Globus pallidus (tissue), 1 donor: Measurements from ENCODE around the gene KIZ.

Source experiments
- DNase-seq: peaks from one replicate; pipeline ENCODE4 v3.0.0-alpha.2; 2015; ENCODE audit warnings: low spot score

The KIZ gene, protein sequence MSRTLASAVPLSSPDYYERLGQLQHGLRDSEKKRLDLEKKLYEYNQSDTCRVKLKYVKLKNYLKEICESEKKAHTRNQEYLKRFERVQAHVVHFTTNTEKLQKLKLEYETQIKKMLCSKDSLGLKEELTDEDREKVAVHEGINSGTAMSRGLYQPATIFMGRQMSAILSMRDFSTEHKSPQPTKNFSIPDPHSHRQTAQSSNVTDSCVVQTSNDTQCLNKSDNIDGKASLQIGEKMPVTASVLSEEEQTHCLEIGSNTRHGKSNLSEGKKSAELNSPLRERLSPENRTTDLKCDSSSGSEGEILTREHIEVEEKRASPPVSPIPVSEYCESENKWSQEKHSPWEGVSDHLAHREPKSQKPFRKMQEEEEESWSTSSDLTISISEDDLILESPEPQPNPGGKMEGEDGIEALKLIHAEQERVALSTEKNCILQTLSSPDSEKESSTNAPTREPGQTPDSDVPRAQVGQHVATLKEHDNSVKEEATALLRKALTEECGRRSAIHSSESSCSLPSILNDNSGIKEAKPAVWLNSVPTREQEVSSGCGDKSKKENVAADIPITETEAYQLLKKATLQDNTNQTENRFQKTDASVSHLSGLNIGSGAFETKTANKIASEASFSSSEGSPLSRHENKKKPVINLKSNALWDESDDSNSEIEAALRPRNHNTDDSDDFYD

DNA sequence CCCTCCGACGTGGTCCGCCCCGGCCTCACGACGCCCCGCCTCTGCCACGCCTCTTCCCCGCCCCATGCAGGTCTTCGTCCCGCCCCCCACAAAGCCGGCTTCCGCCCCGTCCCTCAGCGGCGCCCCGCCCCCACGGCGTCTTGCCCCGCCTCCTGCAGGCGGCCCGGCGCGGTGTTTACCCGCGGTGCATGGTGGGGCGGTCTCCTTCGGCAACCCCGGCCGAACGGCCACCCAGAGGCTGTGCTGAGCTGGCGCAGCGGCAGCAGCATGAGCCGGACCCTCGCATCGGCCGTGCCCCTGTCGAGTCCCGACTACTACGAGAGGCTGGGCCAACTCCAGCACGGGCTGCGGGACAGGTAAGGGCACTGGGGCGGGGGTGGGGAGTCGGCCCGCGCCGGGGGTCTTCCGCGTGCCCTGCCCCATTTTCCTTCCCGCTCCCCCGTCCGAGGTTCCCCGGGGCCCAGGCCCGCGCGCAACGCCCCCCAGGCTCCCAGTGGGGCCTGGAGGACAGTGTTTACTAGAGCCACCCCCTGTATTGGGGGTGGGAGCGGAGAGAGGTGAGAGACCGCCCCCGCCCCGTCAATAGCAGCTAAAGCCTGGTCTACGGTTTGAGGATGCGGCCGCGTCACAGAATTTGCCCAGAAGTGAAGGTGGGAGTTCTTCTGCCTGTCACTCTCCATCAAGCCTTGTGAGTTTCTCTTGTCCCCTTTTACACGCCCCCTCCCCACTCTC is at the start of gene KIZ:
KIZ (plus strand) TSS at position 234 of the 732 bp plus-strand sequence; CDS start at position 268, 34 bp downstream.
- peak; percentile 95 for DNase-seq

- no peak for DNase-seq
These were observed 48.0 kb upstream of the KIZ start for GRCh38 chr20:21077809-21078345.

DNA sequence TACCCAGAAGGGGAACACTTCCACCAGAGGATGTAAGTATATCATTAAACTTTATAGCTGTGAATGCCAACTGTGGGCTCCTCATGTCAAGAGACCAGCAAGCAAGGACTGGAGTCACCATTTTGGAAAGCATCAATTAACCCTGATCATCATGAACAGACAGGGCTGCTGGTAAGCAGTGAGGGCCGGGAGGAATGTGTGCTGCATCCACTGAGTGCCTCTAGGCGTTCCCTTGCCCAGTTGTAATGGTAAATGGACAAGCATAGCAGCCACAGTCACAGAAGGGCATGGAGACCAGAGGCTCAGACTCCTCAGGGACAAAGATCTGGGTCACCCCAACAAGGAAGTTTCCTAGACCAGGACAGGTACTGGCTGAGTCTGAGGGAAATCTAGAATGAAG is 43.3 kb upstream of the KIZ start:
- no peak for DNase-seq

GRCh38 chr20:21083825-21084325 is 42.0 kb upstream of the KIZ start:
- DNase-seq: no peak

DNA sequence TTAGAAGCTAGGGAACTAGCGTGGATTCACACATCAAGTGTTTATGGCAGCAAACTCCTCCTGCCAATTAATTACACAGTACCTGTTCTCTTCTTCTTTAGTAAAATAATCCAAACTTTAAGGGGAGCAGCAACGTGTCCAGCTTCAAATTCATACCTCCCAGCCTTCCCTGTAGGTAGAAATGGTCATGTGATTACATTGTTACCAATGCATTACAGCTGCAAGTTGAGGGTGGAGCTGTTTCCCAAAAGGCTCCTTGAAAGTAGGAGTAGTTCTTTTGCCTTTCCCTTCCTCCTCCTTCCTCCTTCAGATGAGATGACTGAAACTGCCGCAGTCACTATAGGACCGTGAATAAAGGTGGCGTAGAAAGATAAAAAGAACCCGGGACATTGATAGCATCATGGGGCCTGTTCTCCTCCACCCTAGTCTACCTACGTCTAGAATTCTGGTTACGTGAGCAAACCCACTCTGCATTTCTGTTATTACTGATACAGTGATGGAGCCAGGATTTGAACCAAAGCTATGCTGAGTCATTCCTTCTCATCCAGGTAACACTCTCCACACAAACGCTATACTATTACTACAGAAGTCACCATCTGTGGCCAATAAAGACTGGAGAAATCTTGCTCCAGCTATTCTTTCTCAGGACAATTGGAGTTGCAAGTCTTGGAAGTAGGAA is 37.9 kb upstream of the KIZ start:
- no peak for DNase-seq

DNA sequence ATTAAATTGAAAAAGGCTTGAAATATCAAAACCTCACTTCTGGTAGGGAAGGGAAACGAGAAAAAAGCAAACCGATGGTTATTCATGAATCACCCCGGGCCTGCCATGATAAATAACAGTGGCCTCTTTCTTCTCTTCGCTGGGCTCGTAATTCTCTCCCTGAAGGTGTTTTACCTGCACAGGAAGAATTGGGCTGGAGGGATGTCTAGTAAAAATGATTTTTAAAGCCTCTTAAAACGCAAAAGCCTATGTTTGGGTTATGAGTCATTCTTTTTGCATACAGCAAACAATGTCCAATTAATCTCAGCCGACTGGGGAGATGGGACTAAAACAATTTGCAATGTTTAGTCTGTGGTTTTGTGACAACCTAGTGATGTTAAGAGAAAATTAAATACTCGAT is 36.5 kb upstream of the KIZ start:
- no peak for DNase-seq

DNA sequence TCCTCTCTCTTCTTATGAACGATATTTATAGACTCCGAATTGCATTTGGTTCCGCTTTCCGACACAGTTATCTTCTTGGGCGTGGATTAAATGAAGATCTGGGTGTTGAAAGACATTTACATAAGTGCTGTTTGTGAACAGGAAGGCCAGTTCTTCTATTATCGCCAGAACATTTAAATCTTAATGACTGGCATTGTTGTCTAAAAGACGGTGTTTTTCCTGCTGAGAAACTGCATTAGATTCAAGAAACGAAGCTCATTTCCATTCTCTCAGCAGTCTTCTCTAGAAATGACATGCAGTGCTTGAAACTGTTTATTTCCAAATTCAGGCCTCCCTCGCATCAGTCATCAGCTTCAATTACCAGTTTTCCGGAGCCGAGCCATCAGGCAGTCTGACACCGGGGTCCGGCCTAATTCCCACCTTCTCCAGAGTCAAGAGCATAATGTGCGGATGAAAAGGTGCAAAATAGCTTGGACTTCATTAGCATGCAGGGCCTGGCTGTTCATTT is 35.7 kb upstream of the KIZ start:
- peak; percentile 53 for DNase-seq

GRCh38 chr20:21090721-21091120 is 35.2 kb upstream of the KIZ start:
- no peak for DNase-seq

- no peak for DNase-seq
These were observed 33.1 kb upstream of the KIZ start for GRCh38 chr20:21092806-21093205.

DNA sequence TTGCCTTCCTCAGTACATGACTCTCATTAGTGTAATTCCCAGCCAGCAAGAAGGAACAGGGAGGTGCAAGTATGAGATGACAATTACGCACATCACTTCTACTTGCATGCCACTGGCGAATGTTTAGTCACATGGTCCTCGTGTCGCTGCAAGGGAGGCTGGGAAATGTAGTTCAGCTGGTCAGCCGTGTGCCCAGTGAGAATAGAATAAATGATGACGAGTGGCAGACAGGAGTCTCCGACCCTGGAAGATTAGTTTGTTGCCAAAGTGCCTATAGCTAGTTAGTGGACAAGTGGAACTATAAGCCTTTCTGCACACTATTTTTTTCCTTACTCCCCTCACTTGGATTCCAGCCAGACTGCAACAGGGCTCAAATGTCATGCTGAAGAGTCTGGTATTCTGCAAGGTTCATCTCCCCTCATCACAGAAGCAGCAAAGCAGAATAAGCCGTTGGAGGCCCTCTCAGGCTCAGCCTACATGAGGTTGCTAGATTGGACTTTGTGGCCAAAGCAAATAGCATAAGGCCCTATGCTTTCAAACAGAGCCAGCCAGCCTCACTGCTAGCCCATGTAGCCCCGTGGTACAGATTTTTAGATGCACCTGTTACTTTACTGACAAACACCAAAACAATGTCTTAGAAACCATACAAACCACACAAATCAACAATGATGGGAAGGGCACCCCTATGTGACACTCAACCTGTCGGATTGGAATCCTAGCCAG is 29.4 kb upstream of the KIZ start:
- peak; percentile 80 for DNase-seq

DNA sequence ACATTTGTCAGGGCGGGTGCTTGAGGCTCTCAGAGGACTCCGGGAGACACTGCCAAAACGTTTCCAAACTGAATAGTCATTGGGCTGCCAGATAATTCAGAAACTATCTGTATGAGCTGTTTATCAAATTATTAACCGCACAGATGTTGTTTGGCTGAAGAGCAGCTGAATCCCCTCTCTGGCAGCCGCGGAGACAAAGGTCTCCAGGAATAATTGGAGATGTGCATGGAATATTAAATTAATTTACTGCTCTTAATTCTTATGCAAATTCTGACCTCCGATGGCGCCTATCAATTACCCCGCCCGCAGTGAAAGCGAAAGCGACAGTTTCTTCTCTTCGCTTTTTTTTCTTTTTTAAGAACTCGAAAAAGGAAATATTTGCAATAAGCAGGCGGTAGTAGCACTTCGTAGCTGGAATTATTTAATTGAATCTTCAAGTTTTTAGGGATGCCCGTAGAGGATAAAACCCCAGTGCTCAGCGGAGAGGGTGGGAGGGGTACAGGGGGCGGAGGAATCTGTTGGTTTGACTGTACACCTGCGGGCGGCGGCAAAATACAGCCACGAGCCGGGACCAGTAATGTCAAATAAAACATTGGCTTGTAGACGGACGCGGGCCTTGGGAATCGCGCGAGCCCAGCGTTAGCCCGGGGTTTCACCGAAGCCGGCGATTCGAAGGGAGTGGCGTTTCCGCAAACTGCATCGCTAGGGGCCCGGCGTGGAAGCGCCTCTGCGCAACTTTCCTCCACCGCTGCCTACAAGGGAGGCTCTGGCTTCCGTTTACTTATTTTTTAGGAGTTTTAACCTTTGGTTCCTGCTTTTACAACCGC is 25.9 kb upstream of the KIZ start:
- DNase-seq: peak; percentile 49

- DNase-seq: peak; percentile 39
These were observed 25.1 kb upstream of the KIZ start for GRCh38 chr20:21100578-21101452.

DNA sequence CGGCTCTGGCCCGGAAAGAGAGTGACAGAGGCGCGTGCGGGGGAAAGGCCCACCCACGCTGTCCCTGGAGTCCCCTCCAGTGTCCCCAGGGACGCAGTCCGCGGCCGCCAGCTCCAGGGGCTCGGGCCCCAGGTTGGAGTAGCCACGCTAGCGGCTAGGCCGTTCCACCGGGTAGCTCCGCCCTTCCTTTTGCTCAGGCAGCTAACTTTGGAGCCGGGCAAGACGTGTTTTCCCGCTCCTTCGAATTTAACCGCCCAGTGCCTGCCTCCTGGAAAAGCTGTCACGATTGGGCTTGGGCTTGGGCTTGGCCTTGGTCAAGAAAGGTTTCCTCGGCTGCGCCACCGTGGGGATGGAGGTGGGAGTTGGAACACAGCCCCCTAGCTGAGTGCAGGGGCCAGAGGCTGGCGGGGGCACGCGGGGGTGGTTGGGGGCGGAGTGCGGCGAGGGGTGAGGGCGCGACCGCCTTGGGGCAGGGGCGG is 24.4 kb upstream of the KIZ start:
- DNase-seq: no peak

DNA sequence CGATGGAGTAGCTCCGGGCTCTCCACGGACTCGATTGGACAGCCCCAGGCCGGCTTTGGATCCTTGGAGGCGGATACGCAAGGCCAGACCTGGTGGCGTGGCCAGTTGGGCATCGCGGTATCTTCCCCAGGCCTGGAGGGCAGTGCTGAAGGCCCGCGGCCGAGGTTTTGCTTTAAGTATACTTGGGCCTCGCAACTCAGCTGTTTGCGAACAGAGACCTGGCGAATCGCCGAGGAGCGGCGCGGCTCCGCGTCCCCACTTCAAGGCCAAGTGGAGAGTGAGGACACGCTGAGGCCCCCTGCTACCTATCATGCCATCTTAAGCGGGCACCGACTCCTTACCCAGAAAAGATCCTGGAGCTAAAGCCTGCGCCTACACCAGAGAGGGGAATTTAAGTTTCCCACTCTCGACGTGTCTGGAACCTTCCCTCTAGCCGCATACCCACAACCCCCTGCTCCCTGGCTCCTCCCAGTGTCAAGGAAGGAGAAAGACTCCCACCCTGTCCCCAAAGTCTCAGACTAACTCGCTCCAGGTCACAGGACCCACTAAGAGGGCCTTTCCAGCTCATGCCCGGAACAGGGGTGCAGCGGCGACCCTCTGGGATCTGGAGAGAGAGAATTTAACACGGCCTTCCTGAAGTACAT is 23.8 kb upstream of the KIZ start:
- peak; percentile 76 for DNase-seq

- peak; percentile 80 for DNase-seq
These were observed 23.1 kb upstream of the KIZ start for GRCh38 chr20:21102603-21103311.

DNA sequence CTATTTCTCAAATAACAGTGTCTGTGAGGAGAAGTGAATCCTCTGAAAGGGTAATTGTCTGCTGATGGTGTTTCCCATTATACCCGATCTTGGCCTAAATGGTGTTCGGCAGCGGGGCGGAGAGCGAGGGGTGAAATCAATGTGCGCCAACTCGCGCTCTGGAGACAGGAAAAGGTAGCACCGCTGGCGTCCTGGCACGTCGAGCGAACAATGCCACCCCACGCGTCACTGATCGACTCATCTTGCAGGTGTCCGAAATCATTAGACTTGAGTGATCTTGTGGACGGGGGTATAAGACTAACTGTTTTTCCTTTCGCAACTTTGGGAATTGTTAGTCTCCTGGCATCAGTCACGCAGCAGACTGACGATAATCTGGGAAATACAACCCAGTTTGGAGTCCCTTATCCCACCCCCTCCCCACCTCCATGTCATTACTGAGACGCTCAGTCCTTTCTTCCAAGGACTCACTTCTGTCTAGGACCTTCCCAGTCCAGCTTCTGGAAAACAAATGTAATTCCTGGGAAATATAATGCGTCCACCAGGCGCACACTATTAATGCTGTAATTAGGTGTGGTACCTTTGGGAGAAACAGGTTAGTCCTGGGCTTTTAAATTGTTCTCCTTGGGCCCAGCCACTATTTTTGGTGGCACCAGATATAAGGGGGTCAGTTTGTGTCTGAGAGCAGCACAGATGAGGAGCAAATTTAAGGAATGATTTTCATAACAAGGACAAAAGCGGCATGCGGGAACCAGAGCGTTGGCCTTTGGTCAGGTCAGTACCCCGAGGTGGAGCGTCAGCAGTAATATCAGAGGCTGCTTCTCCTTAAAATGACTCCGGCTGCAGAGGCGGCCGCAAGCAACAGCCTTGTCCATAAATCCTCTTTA is 22.1 kb upstream of the KIZ start:
- DNase-seq: no peak

DNA sequence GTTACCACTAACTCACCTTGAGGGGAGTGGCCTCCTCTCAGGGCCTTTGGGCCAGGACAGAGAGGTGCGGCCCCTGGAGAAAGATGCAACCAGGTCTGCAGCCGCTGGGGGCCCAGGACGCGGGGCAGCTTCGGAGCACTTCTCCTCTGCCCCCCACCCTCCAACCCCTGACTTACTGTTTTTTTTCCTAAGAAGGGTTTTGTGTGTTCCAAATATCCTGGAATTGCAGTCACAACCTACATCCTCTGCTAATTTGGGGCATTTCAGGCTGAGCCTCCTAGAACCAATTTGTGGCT is 21.5 kb upstream of the KIZ start:
- DNase-seq: no peak
